KMS-11 (cell line): ENCODE results near the gene CYP27A1.

Experiments
- H2AFZ ChIP-seq: fragments of 200-600 bp; sonication (generic); 2 replicates; pipeline ENCODE4 v1.6.1; 2016; ENCODE audit warnings: antibody characterized with exemption, mixed run types, low read depth
- H3K27ac ChIP-seq: fragments of 200-600 bp; sonication (generic); 2 replicates; pipeline ENCODE4 v1.6.1; 2016; ENCODE audit warnings: mild to moderate bottlenecking, mixed run types
- H3K27me3 ChIP-seq: fragments of 200-600 bp; sonication (generic); 2 replicates; pipeline ENCODE4 v1.6.1; 2017; ENCODE audit warnings: mild to moderate bottlenecking, low read depth, mixed run types, moderate library complexity; ENCODE audit not compliant: insufficient read depth
- H3K36me3 ChIP-seq: fragments of 200-600 bp; sonication (generic); 2 replicates; pipeline ENCODE4 v1.6.1; 2017; ENCODE audit warnings: mild to moderate bottlenecking, mixed run types; ENCODE audit not compliant: insufficient read depth
- H3K4me1 ChIP-seq: fragments of 200-600 bp; sonication (generic); 2 replicates; pipeline ENCODE4 v1.6.1; 2016; ENCODE audit warnings: mild to moderate bottlenecking, low read depth, mixed run types; ENCODE audit not compliant: poor library complexity, severe bottlenecking
- H3K4me2 ChIP-seq: fragments of 200-600 bp; sonication (generic); 2 replicates; pipeline ENCODE4 v1.7.0; 2016; ENCODE audit warnings: mild to moderate bottlenecking, mixed run types
- H3K4me3 ChIP-seq: fragments of 200-600 bp; sonication (generic); IDR thresholded peaks from 2 replicates; pipeline ENCODE4 v1.6.1; 2017; ENCODE audit warnings: low read depth, low read length, mixed read lengths; ENCODE audit not compliant: insufficient read depth
- H3K79me2 ChIP-seq: fragments of 200-600 bp; sonication (generic); 2 replicates; pipeline ENCODE4 v1.6.1; 2016; ENCODE audit warnings: low read depth, mixed run types; ENCODE audit not compliant: insufficient read depth
- H3K9ac ChIP-seq: fragments of 200-600 bp; sonication (generic); 2 replicates; pipeline ENCODE4 v1.6.1; 2016; ENCODE audit warnings: mild to moderate bottlenecking, mixed run types
- H4K20me1 ChIP-seq: fragments of 200-600 bp; sonication (generic); 2 replicates; pipeline ENCODE4 v1.6.1; 2016; ENCODE audit warnings: mild to moderate bottlenecking, mixed run types; ENCODE audit not compliant: insufficient read depth
- CTCF ChIP-seq: fragments of 200-600 bp; sonication (generic); conservative IDR thresholded peaks from 2 replicates; pipeline ENCODE4 v1.6.1; 2017; ENCODE audit warnings: low read depth, mild to moderate bottlenecking, antibody characterized with exemption, low read length, moderate library complexity, mixed read lengths

The CYP27A1 gene

GRCh38 chr2:218850796-218851195 is 68.8 kb downstream of the CYP27A1 start:
- no peak overlapping the region for H3K9ac ChIP-seq
- TF ChIP-seq CTCF: no peak
- no peak overlapping the region for H3K4me3 ChIP-seq
- H3K27ac ChIP-seq: no peak overlapping the region
- H3K79me2 ChIP-seq: no peaks in the 10 kb centered on the region
- H3K4me2 ChIP-seq: no peak overlapping the region
- H3K36me3 ChIP-seq: no peaks in the 10 kb centered on the region
- no peak overlapping the region for H2AFZ ChIP-seq
- peaks cover 11% of the 10 kb centered on the region for H3K4me1 ChIP-seq
- H3K27me3 ChIP-seq: peaks cover 18% of the 10 kb centered on the region; the same call in 1 of the 2 replicates
- no peaks in the 10 kb centered on the region for H4K20me1 ChIP-seq

- H3K27ac ChIP-seq: no peak overlapping the region
- no peak overlapping the region for H3K9ac ChIP-seq
- H3K36me3 ChIP-seq: no peaks in the 10 kb centered on the region
- no peak overlapping the region for H2AFZ ChIP-seq
- H3K4me1 ChIP-seq: peaks cover 11% of the 10 kb centered on the region
- H3K4me2 ChIP-seq: no peak overlapping the region
- H3K79me2 ChIP-seq: no peaks in the 10 kb centered on the region
- peaks cover 18% of the 10 kb centered on the region; the same call in 1 of the 2 replicates for H3K27me3 ChIP-seq
- no peak overlapping the region for H3K4me3 ChIP-seq
- no peaks in the 10 kb centered on the region for H4K20me1 ChIP-seq
- TF ChIP-seq CTCF: no peak
These were observed 69.3 kb downstream of the CYP27A1 start for GRCh38 chr2:218851286-218851685.

GRCh38 chr2:218852911-218853667 is 71.1 kb downstream of the CYP27A1 start:
- Histone ChIP-seq H3K9ac (no peak overlapping the region), H3K4me2 (no peak overlapping the region; the same call in 1 of the 2 replicates), H3K27ac (no peak overlapping the region), H3K36me3 (no peaks in the 10 kb centered on the region), H3K27me3 (peaks cover 21% of the 10 kb centered on the region; the same call in 1 of the 2 replicates), H4K20me1 (no peaks in the 10 kb centered on the region), H3K4me3 (no peak overlapping the region), H2AFZ (no peak overlapping the region), H3K4me1 (peaks cover 8% of the 10 kb centered on the region), H3K79me2 (no peaks in the 10 kb centered on the region)
- peak; percentile 88 for TF ChIP-seq CTCF

GRCh38 chr2:218853766-218854165 is 71.8 kb downstream of the CYP27A1 start:
- H3K4me1 ChIP-seq: peaks cover 8% of the 10 kb centered on the region
- H3K4me3 ChIP-seq: no peak overlapping the region
- H3K36me3 ChIP-seq: no peaks in the 10 kb centered on the region
- no peak overlapping the region for H2AFZ ChIP-seq
- H3K9ac ChIP-seq: no peak overlapping the region
- no peak overlapping the region for H3K27ac ChIP-seq
- H4K20me1 ChIP-seq: no peaks in the 10 kb centered on the region
- no peak overlapping the region for H3K4me2 ChIP-seq
- H3K79me2 ChIP-seq: no peaks in the 10 kb centered on the region
- no peak for TF ChIP-seq CTCF
- H3K27me3 ChIP-seq: peaks cover 28% of the 10 kb centered on the region; the same call in 1 of the 2 replicates
